ENCODE results near the gene MEF2B. TPM values are rescaled to one million over a fixed set of nuclear protein-coding genes. Genes with fewer than 3 reads are reported as not detected.

MEF2B gene
- total and polyA plus RNA-seq, 10 donors, result 2.2 to 15.5 (median 3.4) TPM

DNA sequence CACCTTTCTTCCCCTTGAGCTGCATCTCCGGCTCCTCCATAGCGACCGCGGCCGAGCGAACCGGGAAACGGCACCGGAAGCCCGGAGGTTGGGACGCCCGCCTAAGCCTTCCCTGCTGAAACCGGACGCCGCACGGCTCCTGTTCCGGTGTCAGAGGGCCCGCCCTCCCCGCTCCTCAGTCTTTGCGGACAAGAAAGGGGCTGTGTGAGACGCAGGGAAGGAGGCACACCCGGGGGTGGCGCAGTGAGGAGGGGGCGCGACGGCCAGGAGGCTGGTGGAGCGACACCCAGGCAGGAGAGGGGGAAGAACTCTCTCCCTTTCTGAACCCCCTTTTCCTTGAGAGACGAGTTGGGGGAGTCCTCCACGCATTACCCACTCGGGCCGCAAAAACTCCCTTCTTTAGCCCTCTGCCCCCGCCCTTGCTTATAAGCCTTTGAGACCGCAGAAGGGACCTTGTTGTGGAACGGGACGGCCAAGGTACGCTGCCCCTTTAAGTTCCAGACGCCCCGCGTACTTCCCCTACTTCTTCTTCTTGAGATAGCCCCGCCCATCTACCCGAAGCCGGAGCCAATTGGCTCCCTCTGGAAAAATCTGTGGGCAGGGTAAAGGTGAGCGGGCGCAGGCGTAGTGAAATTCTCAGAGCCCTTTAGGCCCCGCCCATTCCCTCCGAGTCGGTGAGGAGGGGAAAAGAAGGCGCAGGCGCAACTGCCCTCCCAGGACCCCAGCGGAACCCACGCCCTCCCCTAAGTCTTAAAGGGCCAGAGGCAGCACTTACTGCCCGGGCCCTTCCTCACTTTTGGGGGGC lies 22.2 kb upstream of the MEF2B start, which contains the start of the genes BORCS8 and RFXANK:
TSS of gene BORCS8 (minus strand) at position 75 of the 805 bp plus-strand sequence. CDS start at position 40, 35 bp downstream.
TSS of gene RFXANK (plus strand) at position 181 of the 805 bp plus-strand sequence. CDS start 1,689 bp downstream, outside the sequence.
- Histone ChIP-seq H3K4me3 (peak within 1 kb of the TSS; percentile 84 to 99 (median 96)), H3K27me3 (replicated peaks in 1 of 7) (no peaks in the 10 kb centered on the region), H3K4me1 (peaks cover 31 to 86% (median 66%) of the 10 kb centered on the region in 6 donors), H3K27ac (peak within 1 kb of the TSS; percentile 99 to 100 (median 100)), H3K9me3 (no peaks in the 10 kb centered on the region), H3K36me3 (peaks cover 2 to 54% (median 10%) of the 10 kb centered on the region in 6 donors)
- intact Hi-C loops (cut with DNase I; ENCODE audit: low total_unique reads), result no loop called here
- WGBS, 5 donors, result 0 to 1% (median 0%) methylated on average over 42 to 53 of the region's 53 CpGs
- peak; percentile 99 for DNase-seq
- peak; percentile 86 to 94 (median 88) for TF ChIP-seq POLR2AphosphoS5 (IDR thresholded peaks at IDR 0.05)
- peak; percentile 2 to 93 (median 75) for TF ChIP-seq POLR2A (IDR thresholded peaks at IDR 0.05)
- TF ChIP-seq, protein P1, sequence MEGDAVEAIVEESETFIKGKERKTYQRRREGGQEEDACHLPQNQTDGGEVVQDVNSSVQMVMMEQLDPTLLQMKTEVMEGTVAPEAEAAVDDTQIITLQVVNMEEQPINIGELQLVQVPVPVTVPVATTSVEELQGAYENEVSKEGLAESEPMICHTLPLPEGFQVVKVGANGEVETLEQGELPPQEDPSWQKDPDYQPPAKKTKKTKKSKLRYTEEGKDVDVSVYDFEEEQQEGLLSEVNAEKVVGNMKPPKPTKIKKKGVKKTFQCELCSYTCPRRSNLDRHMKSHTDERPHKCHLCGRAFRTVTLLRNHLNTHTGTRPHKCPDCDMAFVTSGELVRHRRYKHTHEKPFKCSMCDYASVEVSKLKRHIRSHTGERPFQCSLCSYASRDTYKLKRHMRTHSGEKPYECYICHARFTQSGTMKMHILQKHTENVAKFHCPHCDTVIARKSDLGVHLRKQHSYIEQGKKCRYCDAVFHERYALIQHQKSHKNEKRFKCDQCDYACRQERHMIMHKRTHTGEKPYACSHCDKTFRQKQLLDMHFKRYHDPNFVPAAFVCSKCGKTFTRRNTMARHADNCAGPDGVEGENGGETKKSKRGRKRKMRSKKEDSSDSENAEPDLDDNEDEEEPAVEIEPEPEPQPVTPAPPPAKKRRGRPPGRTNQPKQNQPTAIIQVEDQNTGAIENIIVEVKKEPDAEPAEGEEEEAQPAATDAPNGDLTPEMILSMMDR (IDR thresholded peaks at IDR 0.05 in 8 of 11, conservative IDR thresholded peaks at IDR 0.05 in 3 of 11), result peak in 2 of 11 experiments; percentile 11 to 14

DNA sequence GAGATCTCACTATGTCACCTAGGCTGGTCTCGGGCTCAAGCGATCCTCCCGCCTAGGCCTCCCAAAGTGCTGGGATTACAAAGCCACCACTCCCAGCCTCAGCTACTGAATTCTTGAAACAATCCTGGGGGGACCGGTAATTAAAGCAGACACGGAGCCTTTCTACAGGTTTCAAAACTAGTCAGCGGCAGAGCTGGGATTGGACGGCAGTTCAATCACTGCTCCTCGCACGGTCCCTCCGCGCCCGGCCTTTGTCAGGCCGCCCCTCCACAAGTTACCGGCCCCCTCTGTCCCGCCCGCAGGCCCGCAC lies 21.7 kb upstream of the MEF2B start:
- intact Hi-C loops (cut with DNase I; ENCODE audit: low total_unique reads), result no loop called here
- Histone ChIP-seq H3K36me3 (peaks cover 0 to 54% (median 6%) of the 10 kb centered on the region in 6 donors), H3K9me3 (peaks cover 0 to 3% (median under 1%) of the 10 kb centered on the region in 8 donors), H3K27ac (peak overlapping the region; percentile 99 to 100 (median 100)), H3K4me1 (peaks cover 31 to 88% (median 68%) of the 10 kb centered on the region in 6 donors), H3K4me3 (peak overlapping the region; percentile 84 to 99 (median 96)), H3K27me3 (replicated peaks in 1 of 7) (no peaks in the 10 kb centered on the region)
- 0 to 1% (median 1%) methylated on average over 17 of the region's 17 CpGs for WGBS, 5 donors
- TF ChIP-seq, protein P1 (IDR thresholded peaks at IDR 0.05 in 8 of 11, conservative IDR thresholded peaks at IDR 0.05 in 3 of 11), result no peak
- TF ChIP-seq POLR2AphosphoS5 (IDR thresholded peaks at IDR 0.05), result no peak
- TF ChIP-seq POLR2A (IDR thresholded peaks at IDR 0.05), result no peak
- no peak for DNase-seq

DNA sequence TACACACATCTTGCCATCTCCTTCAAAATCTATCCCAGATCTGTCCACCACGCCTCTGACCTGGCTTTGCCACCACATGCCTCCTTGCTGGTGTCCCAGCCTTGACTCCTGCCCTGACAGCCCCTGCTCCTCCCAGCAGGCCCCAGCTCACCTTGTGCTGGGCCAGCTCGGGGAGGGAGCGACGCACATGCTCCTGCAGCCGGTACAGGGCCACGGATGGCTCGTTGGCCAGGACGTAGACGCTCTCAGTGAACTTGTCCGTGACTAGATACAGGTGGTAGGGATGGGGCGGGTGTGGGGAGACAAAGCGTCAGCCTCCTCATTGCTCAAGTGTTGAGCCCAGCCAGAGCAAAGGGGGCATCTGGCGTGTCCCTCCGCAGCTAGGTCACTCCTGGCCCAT lies 16.7 kb upstream of the MEF2B start:
- no peak for DNase-seq
- intact Hi-C loops (cut with DNase I; ENCODE audit: low total_unique reads), result no loop called here
- Histone ChIP-seq H3K4me1 (peaks cover 18 to 94% (median 54%) of the 10 kb centered on the region in 6 donors), H3K9me3 (peaks cover 0 to 10% (median 4%) of the 10 kb centered on the region in 8 donors), H3K4me3 (peak overlapping the region in 1 of 8 donors; percentile 44), H3K27ac (peak overlapping the region in 7 of 8 donors; percentile 72 to 95 (median 91)), H3K36me3 (peaks cover 0 to 72% (median 23%) of the 10 kb centered on the region in 6 donors), H3K27me3 (replicated peaks in 1 of 7) (no peaks in the 10 kb centered on the region)
- WGBS, 5 donors, result 93 to 98% (median 96%) methylated on average over 14 of the region's 14 CpGs
- TF ChIP-seq POLR2AphosphoS5 (IDR thresholded peaks at IDR 0.05), result peak in 1 of 3 donors; percentile 32
- no peak for TF ChIP-seq POLR2A (IDR thresholded peaks at IDR 0.05)

DNA sequence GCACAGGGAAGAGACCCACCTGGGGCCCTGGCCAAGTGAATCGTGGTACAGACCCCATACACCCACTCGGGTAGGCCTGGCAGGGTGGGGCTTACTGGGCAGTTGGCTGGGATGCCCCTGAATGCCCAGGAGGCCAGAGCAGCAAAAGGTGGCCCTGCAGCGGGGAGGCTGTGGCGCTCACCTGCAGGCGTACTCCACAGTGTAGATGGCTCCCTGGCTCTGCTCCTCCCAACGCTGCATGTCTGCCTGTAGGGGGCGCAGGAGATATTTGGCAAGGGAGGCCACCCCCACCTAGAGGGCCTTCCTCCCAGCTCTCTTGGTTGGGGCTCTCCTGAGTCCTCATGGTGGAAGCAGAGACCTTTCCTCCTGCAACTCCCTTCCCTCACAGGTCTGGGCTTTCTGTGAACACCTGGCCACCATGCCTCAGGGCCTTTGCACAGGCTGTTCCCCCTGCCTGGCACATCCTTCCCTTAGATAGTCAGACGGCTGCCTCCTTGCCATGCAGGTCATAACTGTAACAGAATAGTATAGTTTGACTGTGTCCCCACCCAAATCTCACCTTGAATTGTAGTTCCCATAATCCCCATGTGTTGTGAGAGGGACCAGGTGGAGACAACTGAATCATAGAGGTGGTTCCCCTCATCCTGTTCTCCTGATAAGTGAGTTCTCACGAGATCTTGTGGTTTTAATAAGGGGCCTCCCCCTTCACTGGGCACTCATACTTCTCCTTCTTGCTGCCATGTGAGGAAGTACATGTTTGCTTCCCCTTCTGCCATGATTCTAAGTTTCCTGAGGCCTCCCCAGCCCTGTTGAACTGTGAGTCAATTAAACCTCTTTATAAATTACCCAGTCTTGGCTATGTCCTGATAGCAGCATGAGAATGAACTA lies 16.0 kb upstream of the MEF2B start:
- Histone ChIP-seq H3K4me3 (peak overlapping the region in 1 of 8 donors; percentile 44), H3K27ac (peak overlapping the region in 7 of 8 donors; percentile 72 to 95 (median 91)), H3K27me3 (replicated peaks in 1 of 7) (no peaks in the 10 kb centered on the region), H3K4me1 (peaks cover 15 to 91% (median 49%) of the 10 kb centered on the region in 6 donors), H3K36me3 (peaks cover 0 to 79% (median 30%) of the 10 kb centered on the region in 6 donors), H3K9me3 (peaks cover 0 to 10% (median 4%) of the 10 kb centered on the region in 8 donors)
- intact Hi-C loops (cut with DNase I; ENCODE audit: low total_unique reads), result no loop called here
- peak in 2 of 3 donors; percentile 28 to 47 for TF ChIP-seq POLR2AphosphoS5 (IDR thresholded peaks at IDR 0.05)
- no peak for TF ChIP-seq POLR2A (IDR thresholded peaks at IDR 0.05)
- TF ChIP-seq, protein P1 (IDR thresholded peaks at IDR 0.05 in 8 of 11, conservative IDR thresholded peaks at IDR 0.05 in 3 of 11), result peak in 9 of 11 experiments; percentile 24 to 71 (median 60)
- no peak for DNase-seq
- 56 to 78% (median 74%) methylated on average over 5 to 9 of the region's 9 CpGs for WGBS, 5 donors

All from spleen (tissue), 11 donors.